Left lung (tissue), 10 donors: ENCODE data around the gene WASHC1. TPM values are rescaled to one million over a fixed set of nuclear protein-coding genes. Genes with fewer than 3 reads are reported as not detected.
"Not testable (repeated sequence)": the region's sequence is repeated elsewhere in the genome, so short reads cannot be mapped to it uniquely, and the experiment has no call there.

Experiments
- ATAC-seq: fragments of 200-7000 bp; cut with Tn5 transposase; one replicate; pipeline ENCODE4 v1.9.1; 2020; ENCODE audit warnings: moderate library complexity
- DNase-seq, 4 donors: peaks; one replicate each; pipeline ENCODE4 v3.0.0-alpha.2; 2013 to 2020
- H3K27ac ChIP-seq, 2 donors: fragments of 200-600 bp; sonication (generic) in 1 of 2; one replicate each; pipeline versions ENCODE4 v1.5.0 to v1.8.0; 2020 to 2021
- H3K27me3 ChIP-seq, 2 donors: fragments of 200-600 bp; sonication (generic) in 1 of 2; one replicate each; pipeline versions ENCODE4 v1.5.0 to v1.8.0; 2020 to 2021
- H3K36me3 ChIP-seq, 2 donors: fragments of 200-600 bp; sonication (generic) in 1 of 2; one replicate each; pipeline versions ENCODE4 v1.5.0 to v1.8.0; 2020 to 2021
- H3K4me1 ChIP-seq, 2 donors: fragments of 200-600 bp; one replicate each; pipeline ENCODE4 v1.8.0; 2021
- H3K4me3 ChIP-seq, 2 donors: fragments of 200-600 bp; sonication (generic) in 1 of 2; one replicate each; pipeline versions ENCODE4 v1.5.0 to v1.8.0; 2020 to 2021; ENCODE audit warnings: mild to moderate bottlenecking in 1 of 2
- H3K9me3 ChIP-seq, 2 donors: fragments of 200-600 bp; sonication (generic) in 1 of 2; one replicate each; pipeline versions ENCODE4 v1.5.0 to v1.8.0; 2020 to 2021
- intact Hi-C, 2 donors: fragments of 100-400 bp; cut with DNase I; formaldehyde crosslinking; loops; one replicate each; pipeline versions ENCODE4 v1.11.2 to v1.14.2; 2022
- polyA plus RNA-seq, 6 donors: library from polyadenylated mRNA; unstranded; fragments of 120-200 nt; gene quantifications; one replicate each; pipeline ENCODE4 v1.2.1, GENCODE V29; 2013; ENCODE audit not compliant: insufficient read length in 6 of 6
- total RNA-seq, 2 donors: library from RNA; stranded (reverse); fragmentation: NEBNext Ultra II Directional; extraction: Animal tissue kit (Norgen Biotek cat#: 25700); gene quantifications; one replicate each; pipeline ENCODE4 v1.2.1, GENCODE V29; 2021
- donor health status: DM: no; HTN: yes; CAD: no.
- donor health status: DM: no; HTN: no; CAD: no.

WASHC1 gene
- total and polyA plus RNA-seq, 8 donors, result 10.5 to 36.0 (median 21.5) TPM

GRCh38 chr9:44416-44815 is 15.2 kb upstream of the WASHC1 start:
- DNase-seq, H3K27ac ChIP-seq, intact Hi-C loops, H3K9me3 ChIP-seq, H3K4me1 ChIP-seq, H3K36me3 ChIP-seq, H3K27me3 ChIP-seq, ATAC-seq, H3K4me3 ChIP-seq: not testable (repeated sequence)

- DNase-seq, H3K4me3 ChIP-seq, H3K9me3 ChIP-seq, H3K27ac ChIP-seq, H3K36me3 ChIP-seq, ATAC-seq, H3K4me1 ChIP-seq, H3K27me3 ChIP-seq, intact Hi-C loops: not testable (repeated sequence)
These were observed 14.4 kb upstream of the WASHC1 start for GRCh38 chr9:43636-44035.

DNA sequence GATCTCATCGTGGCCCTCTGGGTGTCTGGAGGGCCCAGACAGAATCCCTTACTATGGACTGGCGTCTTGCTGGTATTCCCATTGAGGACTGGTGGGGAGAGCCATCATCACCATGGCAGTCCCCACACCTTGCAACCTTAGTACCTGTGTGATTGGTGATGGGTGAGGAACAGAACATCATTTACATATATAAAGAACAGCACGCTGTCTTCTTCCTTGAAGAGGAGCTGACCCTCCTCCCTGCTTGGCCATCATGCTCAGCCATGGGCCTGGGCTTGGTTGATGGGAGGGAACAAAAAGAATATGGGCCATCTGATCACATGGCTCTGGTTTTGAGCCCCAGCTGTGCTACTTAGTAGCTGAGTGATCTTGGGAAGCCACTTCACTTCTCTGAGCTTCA is 13.9 kb upstream of the WASHC1 start:
- H3K4me3 ChIP-seq, H3K27me3 ChIP-seq, H3K4me1 ChIP-seq, H3K9me3 ChIP-seq, intact Hi-C loops, ATAC-seq, H3K36me3 ChIP-seq, DNase-seq, H3K27ac ChIP-seq: not testable (repeated sequence)

DNA sequence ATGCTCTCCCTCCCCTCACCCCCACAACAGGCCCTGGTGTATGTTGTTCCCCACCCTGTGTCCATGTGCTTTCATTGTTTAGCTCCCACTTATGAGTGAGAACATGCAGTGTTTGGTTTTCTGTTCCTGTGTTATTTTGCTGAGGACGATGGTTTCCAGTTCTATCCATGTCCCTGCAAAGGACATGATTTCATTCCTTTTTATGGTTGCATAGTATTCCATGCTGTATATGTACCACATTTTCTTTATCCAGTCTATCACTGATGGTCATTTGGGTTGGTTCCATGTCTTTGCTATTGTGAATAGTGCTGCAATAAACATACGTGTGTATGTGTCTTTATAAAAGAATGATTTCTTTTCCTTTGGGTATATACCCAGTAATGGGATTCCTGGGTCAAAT is 12.6 kb upstream of the WASHC1 start:
- H3K27me3 ChIP-seq, H3K27ac ChIP-seq, H3K4me1 ChIP-seq, DNase-seq, ATAC-seq, H3K9me3 ChIP-seq, intact Hi-C loops, H3K4me3 ChIP-seq, H3K36me3 ChIP-seq: not testable (repeated sequence)

GRCh38 chr9:41261-41676 is 12.0 kb upstream of the WASHC1 start:
- H3K27ac ChIP-seq, intact Hi-C loops, H3K4me1 ChIP-seq, H3K9me3 ChIP-seq, H3K36me3 ChIP-seq, H3K27me3 ChIP-seq, DNase-seq, H3K4me3 ChIP-seq: not testable (repeated sequence)
- peak; percentile 60 for ATAC-seq

DNA sequence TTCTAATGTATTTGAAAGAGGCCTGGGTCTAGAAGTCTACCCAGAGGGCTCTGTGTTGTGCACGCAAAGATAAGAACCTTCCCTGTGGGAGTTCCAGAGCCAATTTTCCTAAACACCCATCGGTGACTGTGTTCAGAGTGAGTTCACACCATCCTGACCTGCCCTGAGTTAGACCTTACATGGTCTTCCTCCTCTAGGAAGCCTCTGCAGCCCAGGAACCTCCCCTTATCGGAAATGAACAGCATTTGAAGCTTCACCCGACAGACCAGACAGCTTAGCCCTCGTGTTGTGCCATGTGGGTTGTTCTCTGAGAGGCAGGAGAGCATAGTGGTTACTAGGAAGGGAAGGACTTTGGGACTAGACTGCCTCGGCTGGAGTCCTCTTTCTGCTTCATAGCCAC is 3.1 kb upstream of the WASHC1 start:
- H3K36me3 ChIP-seq, intact Hi-C loops, H3K27ac ChIP-seq, H3K4me3 ChIP-seq, DNase-seq, ATAC-seq, H3K27me3 ChIP-seq, H3K9me3 ChIP-seq, H3K4me1 ChIP-seq: not testable (repeated sequence)

- ATAC-seq, H3K27me3 ChIP-seq, H3K27ac ChIP-seq, H3K9me3 ChIP-seq, H3K36me3 ChIP-seq, DNase-seq, H3K4me1 ChIP-seq, intact Hi-C loops: not testable (repeated sequence)
- peak overlapping the region in 1 of 2 donors; percentile 37 for H3K4me3 ChIP-seq
These were observed 481 bp downstream of the WASHC1 start for GRCh38 chr9:28775-29174.

GRCh38 chr9:21621-22020 is 7.6 kb downstream of the WASHC1 start:
- not testable (repeated sequence) for ATAC-seq

GRCh38 chr9:16875-17274 is 12.4 kb downstream of the WASHC1 start:
- H3K27me3 ChIP-seq, H3K9me3 ChIP-seq, H3K36me3 ChIP-seq, H3K27ac ChIP-seq, H3K4me1 ChIP-seq, H3K4me3 ChIP-seq, DNase-seq, intact Hi-C loops, ATAC-seq: not testable (repeated sequence)

More at GRCh38 chr9:21621-22020, 7.6 kb downstream of the WASHC1 start:
- H3K9me3 ChIP-seq, H3K4me1 ChIP-seq, H3K4me3 ChIP-seq, H3K27ac ChIP-seq, intact Hi-C loops, DNase-seq, H3K27me3 ChIP-seq, H3K36me3 ChIP-seq: not testable (repeated sequence)

DNA sequence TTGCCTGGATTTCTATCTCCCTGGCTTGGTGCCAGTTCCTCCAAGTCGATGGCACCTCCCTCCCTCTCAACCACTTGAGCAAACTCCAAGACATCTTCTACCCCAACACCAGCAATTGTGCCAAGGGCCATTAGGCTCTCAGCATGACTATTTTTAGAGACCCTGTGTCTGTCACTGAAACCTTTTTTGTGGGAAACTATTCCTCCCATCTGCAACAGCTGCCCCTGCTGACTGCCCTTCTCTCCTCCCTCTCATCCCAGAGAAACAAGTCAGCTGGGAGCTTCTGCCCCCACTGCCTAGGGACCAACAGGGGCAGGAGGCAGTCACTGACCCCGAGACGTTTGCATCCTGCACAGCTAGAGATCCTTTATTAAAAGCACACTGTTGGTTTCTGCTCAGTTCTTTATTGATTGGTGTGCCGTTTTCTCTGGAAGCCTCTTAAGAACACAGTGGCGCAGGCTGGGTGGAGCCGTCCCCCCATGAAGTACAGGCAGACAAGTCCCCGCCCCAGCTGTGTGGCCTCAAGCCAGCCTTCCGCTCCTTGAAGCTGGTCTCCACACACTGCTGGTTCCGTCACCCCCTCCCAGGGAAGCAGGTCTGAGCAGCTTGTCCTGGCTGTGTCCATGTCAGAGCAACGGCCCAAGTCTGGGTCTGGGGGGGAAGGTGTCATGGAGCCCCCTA is 15.0 kb downstream of the WASHC1 start:
- H3K4me3 ChIP-seq, H3K27ac ChIP-seq, ATAC-seq, intact Hi-C loops, H3K36me3 ChIP-seq, H3K27me3 ChIP-seq, H3K9me3 ChIP-seq, H3K4me1 ChIP-seq: not testable (repeated sequence)
- DNase-seq, result peak in 2 of 4 donors; percentile 72 to 84
